GM10248 (cell line): ENCODE measurements around the gene ZDHHC22.

Experiments used
- CTCF ChIA-PET: fragments of 300-600 bp; sonication (Branson Sonifier 250); formaldehyde crosslinking; extraction: SDS; loops from one replicate; lab custom pipeline; 2021; ENCODE audit warnings: antibody characterized with exemption; lab: Yijun Ruan, JAX
- POLR2A ChIA-PET: fragments of 350-650 bp; sonication (Branson Sonifier 250); formaldehyde crosslinking; extraction: SDS; loops from one replicate; lab custom pipeline; 2020; ENCODE audit warnings: antibody characterized with exemption; lab: Yijun Ruan, JAX
- DNase-seq: peaks from one replicate; pipeline ENCODE4 v3.0.0; 2012; ENCODE audit errors: extremely low spot score
- CTCF ChIP-seq: IDR thresholded peaks from 2 replicates; pipeline ENCODE4 v1.5.1; 2012; ENCODE audit warnings: mild to moderate bottlenecking, low read depth; ENCODE audit errors: extremely low read depth, missing control alignments, control extremely low read depth

Gene ZDHHC22

GRCh38 chr14:77131871-77132486 lies 9.6 kb downstream of the ZDHHC22 start:
- ChIA-PET POLR2A (no interaction called here), CTCF (interaction anchor here (0.6 to 5.3 kb wide), 3 partner anchors 9 to 256 kb away, joined by 3 to 51 read pairs (median 3); no protein-coding TSS in a partner anchor)
- TF ChIP-seq CTCF, result no peak
- DNase-seq, result no peak

- no peak for TF ChIP-seq CTCF
- POLR2A ChIA-PET, result no interaction called here
- no peak for DNase-seq
- CTCF ChIA-PET, result interaction anchor here (1.3 to 1.4 kb wide), 3 partner anchors 10 to 263 kb away, joined by 3 to 4 read pairs (median 3); no protein-coding TSS in a partner anchor
These were observed 10.4 kb downstream of the ZDHHC22 start for GRCh38 chr14:77131206-77131605.

GRCh38 chr14:77130386-77130785 lies 11.2 kb downstream of the ZDHHC22 start:
- no peak for DNase-seq
- POLR2A ChIA-PET, result no interaction called here
- CTCF ChIA-PET, result interaction anchor here (0.9 to 1.4 kb wide), 4 partner anchors 9 to 262 kb away, joined by 3 to 4 read pairs (median 3); no protein-coding TSS in a partner anchor
- no peak for TF ChIP-seq CTCF

- no peak for TF ChIP-seq CTCF
- CTCF ChIA-PET, result interaction anchor here (0.7 to 4.0 kb wide), 7 partner anchors 15 to 343 kb away, joined by 3 to 21 read pairs (median 3); no protein-coding TSS in a partner anchor
- no peak for DNase-seq
- POLR2A ChIA-PET, result no interaction called here
These were observed 13.1 kb downstream of the ZDHHC22 start for GRCh38 chr14:77128414-77128891.

- DNase-seq, result no peak
- ChIA-PET CTCF (interaction anchor here (0.9 to 4.0 kb wide), 10 partner anchors 11 to 254 kb away, joined by 3 to 38 read pairs (median 6); no protein-coding TSS in a partner anchor), POLR2A (no interaction called here)
- no peak for TF ChIP-seq CTCF
These were observed 15.1 kb downstream of the ZDHHC22 start for GRCh38 chr14:77126461-77126990.

GRCh38 chr14:77125823-77126325 lies 15.7 kb downstream of the ZDHHC22 start:
- TF ChIP-seq CTCF, result no peak
- CTCF ChIA-PET, result interaction anchor here (0.9 to 5.8 kb wide), 12 partner anchors 9 to 254 kb away, joined by 3 to 51 read pairs (median 6); no protein-coding TSS in a partner anchor
- POLR2A ChIA-PET, result no interaction called here
- no peak for DNase-seq
